ENCODE measurements around the gene SYK.

DNA sequence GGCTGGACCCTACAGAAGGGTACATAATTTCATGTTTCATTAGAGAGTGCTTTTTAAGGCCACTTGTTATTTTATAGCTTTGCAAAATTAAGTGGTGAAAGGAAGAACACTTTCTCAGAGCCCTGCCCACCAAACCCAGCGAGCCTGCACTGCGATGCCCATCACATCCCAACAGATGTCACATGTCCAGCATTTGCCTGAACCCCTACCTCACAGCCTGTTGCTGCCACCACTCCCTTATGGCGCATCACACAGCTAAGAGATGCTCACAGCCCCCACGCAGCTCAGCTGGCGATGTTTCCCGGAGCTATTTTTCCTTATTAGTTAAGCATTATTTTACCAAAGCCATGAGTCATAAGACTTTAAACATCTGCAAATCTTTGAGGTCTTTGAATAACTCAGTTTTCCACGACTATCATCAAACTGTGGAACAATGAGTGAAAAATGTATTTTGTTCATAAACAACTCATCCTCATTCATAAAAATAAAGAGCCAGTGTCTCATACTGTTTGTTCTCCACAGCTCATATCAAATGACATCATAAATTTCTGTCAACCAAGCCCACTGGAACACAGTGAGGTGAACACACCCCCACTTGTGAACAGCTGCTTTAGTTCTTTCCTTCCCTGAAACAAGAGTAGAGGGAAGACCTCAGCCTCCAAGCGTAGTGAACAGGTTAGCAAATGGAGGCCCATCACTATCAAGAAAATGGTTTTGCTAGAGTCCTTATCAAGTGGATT lies 104.9 kb downstream of the SYK start:
- TF ChIP-seq SP1 (IDR thresholded peaks at IDR 0.05) (no peak), SUZ12 (IDR thresholded peaks at IDR 0.05) (no peak), FOXM1 (IDR thresholded peaks at IDR 0.05; ENCODE audit: borderline replicate concordance) (no peak), HDGF (IDR thresholded peaks at IDR 0.05; ENCODE audit: borderline replicate concordance) (no peak), CTBP1 (IDR thresholded peaks at IDR 0.05; ENCODE audit: borderline replicate concordance) (no peak), ELF4 (IDR thresholded peaks at IDR 0.05) (no peak), NFRKB (IDR thresholded peaks at IDR 0.05) (no peak), FOXK2 (IDR thresholded peaks at IDR 0.05) (no peak), TARDBP (IDR thresholded peaks at IDR 0.05) (no peak)

Data from HEK293T (cell line).